Stimulated activated CD4-positive, alpha-beta T cell treated with anti-CD3 and anti-CD28 coated beads, Interleukin-4, amount 100 ng/mL, for 24 hours (primary cell): ENCODE results near the gene BCORL1.

Source experiments
- DNase-seq: peaks from one replicate; pipeline ENCODE4 v3.0.0-alpha.2; 2020

BCORL1 gene

DNA sequence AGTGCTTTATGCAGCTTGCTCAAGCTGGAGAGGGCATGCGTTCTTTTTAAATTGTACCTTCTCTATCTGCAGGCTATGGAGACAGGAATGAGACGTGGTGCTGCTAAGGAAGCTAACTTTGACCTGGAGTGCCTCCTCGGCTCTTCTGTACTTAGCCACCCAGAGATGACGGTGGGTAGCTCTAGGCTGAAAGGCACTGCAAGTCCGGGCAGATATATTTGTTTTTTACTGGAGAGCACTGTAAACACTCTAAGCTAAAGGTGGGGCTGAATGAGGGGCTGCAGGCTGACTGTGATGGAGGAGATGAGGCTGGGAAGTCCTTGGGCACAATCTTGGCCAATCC lies 115.7 kb downstream of the BCORL1 start:
- DNase-seq: no peak

DNA sequence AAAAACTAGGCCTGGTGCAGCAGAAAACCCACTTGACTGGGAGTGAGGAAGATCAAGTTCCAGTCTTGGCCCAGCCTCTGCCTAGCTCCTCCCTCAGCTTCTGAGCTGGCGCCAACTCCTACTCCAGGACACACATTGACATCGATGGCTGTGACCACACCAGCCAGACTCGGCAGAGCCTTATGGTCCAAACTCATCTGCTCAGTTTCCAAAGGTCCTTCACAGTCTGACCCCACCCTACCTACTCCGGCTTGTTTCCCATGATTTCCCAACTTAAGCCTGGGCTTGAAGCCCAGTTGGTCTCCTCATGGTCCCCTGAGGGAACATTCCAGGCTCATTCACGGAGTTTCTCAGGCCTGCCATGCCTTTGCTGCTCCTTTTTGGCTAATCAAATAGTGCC lies 117.7 kb downstream of the BCORL1 start:
- no peak for DNase-seq

DNA sequence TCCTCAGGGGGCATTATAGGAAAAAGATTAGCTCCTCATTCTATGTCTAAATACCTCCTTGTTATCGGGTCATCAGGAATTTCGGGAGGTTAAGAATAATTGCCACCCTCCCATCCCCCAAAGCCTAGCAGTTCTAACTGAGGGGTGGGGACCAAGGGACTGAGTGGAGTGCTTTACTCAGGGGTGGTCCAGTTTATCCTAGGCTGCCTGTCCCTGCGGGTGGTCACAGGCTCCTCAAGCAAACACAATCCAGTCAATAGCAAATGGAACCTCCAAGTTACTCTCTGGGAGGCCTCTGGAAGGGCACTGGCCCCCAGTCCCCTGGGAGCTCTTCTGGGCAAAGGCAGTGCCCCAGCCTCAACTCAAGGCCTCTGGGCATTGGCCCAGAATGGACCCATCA lies 121.2 kb downstream of the BCORL1 start:
- DNase-seq: no peak

DNA sequence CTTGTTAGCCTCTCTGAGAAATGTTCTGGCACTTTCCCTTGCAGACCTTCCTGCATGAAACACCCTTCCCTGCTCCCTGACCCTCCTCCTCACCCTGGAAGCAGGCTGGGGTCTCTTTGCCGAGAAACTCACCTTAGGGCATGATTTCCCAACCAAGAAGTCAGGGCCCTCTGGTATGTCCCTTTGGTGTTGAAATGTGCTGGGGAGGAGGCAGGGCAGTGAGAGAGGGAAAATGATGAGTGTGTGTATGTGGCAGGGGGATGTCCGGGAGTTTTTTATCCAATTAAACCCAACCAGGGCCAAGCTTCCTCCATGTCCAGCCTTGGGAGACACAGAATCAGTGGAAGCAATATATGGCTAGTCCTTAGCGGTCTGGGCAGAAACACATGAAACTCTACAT lies 122.8 kb downstream of the BCORL1 start:
- DNase-seq: no peak

DNA sequence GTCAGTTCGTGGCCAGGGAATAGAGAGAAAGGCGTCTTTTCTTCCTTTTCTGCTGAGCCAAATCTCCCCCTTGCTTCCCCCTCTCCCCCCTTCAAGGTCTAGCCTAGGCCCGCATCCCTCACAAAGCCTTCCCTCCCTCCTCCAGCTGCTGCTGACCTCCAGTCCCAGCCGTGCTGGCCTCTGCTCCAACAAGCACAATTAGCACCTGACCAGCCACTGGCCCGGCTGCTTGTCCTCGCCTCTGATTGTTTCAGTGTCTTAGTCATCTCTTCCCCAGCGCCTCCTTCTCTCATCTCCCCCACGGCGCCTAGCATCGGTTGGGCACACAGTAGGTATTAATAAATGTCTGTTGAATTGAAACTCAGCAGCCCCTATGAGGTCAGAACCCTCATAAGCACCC lies 123.6 kb downstream of the BCORL1 start:
- DNase-seq: no peak
